HG03442 (cell line): ENCODE measurements around the gene MSI1.

Experiments used
- ATAC-seq: cut with Tn5 transposase; IDR thresholded peaks from one replicate; pipeline ENCODE4 v1.9.1; 2021; ENCODE audit warnings: mild to moderate bottlenecking, moderate library complexity; ENCODE audit not compliant: unreplicated experiment

MSI1 gene

GRCh38 chr12:120327593-120327992 lies 41.4 kb downstream of the MSI1 start, which contains the start of gene PLA2G1B:
PLA2G1B (minus strand) TSS chr12:120327779; CDS start chr12:120327753, 26 bp downstream.
- no peak for ATAC-seq

DNA sequence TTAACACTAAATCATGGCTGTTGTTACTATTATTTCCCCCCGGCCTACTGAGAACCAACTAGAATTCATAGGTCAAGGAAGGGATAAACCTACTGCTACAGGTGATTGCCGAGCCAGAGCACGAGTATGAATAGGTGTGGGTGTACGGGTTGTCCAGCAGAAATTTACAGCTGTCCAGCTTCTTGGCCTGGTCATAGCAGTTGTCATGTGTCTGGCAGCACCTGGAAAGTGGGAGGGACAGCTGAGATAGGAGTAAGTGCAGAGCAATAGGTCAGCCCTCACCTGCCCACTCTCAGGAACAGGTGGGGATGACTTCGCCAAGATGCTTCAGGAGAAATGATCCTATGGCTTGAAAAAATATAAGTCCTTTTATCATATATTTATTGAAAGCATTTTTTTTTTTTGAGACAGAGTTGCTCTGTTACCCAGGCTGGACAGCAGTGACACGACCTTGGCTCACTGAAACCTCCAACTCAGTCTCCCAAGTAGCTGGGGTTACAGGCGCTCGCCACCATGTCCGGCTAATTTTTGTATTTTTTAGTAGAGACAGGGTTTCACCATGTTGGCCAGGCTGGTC lies 44.0 kb downstream of the MSI1 start:
- no peak for ATAC-seq

DNA sequence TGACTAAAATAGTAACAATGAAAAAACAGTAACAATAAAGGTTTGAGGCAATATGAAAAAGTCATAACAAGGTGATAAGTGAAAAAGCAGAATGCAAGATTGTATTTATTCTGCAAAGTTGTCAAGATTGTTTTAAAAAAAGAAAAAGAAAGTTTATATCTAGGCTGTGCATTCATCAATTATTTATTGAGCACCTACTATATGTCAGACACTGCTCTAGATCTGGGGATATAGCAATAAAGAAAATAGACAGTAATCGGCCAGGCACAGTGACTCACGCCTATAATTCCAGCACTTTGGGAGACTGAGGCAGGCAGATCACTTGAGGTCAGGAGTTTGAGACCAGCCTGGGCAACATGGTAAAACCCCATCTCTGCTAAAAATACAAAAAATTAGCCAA lies 45.2 kb downstream of the MSI1 start:
- no peak for ATAC-seq

DNA sequence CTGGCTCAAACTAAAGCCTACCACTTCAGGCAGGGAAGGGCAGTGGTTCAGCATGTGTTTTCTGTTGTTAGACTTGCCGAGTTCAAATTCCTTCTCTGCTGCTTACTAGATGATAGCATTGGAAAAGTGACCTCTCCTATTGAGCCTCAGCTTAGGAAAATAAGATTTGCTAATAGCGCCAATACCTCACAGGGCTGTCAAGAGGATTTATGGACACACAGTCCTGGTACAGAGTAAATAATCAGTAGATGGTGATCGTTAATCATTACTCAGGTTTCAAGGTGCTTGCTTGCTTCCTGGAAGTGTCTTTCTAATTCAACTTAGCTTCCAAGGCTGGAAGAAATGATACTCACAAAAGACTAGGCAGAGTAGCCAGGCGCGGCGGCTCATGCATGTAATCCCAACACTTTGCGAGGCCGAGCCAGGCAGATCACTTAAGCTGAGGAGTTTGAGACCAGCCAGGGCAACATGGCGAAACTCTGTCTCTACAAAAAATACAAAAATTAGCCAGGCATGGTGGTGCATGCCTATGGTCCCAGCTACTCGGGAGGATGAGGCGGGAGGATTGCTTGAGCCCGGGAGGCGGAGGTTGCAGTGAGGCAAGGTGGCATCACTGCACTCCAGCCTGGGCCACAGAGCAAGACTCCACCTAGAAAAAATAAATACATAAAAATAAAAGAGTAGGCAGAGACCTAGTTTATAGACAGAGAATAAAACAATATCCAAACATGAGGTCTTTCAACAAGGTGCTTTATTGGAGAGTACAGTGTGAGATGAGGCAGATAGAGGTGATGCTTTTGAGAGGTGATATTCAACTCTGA lies 47.4 kb downstream of the MSI1 start:
- no peak for ATAC-seq

- ATAC-seq, result peak; percentile 99
Measured at GRCh38 chr12:120317224-120318105, 51.5 kb downstream of the MSI1 start.

- no peak for ATAC-seq
Measured at GRCh38 chr12:120316798-120317223, 52.2 kb downstream of the MSI1 start.

- ATAC-seq, result no peak
Measured at GRCh38 chr12:120314220-120314619, 54.7 kb downstream of the MSI1 start.

GRCh38 chr12:120301962-120302815 lies 66.8 kb downstream of the MSI1 start, which contains the start of gene SIRT4:
SIRT4 (plus strand) TSS chr12:120302321; CDS start chr12:120303562, 1,241 bp downstream.
- ATAC-seq, result peak; percentile 97

- peak; percentile 44 for ATAC-seq
Measured at GRCh38 chr12:120292661-120293531, 76.1 kb downstream of the MSI1 start, which contains the start of gene RNU4-1. RNU4-1 (minus strand) TSS chr12:120293237.

- no peak for ATAC-seq
Measured at GRCh38 chr12:120292411-120292660, 76.6 kb downstream of the MSI1 start.
